H1 (cell line): ENCODE results near the gene HDAC8. TPM values are rescaled to one million over a fixed set of nuclear protein-coding genes. Genes with fewer than 3 reads are reported as not detected.

Experiments used
- CTCF ChIA-PET: fragments of 300-600 bp; sonication (Branson Sonifier 250); formaldehyde crosslinking; loops from one replicate; lab custom pipeline; 2021; ENCODE audit not compliant: partially characterized antibody; lab: Charles Lee
- POLR2A ChIA-PET: fragments of 300-600 bp; sonication (Branson Sonifier 250); formaldehyde crosslinking; loops from one replicate; lab custom pipeline; 2021; ENCODE audit warnings: inconsistent platforms; ENCODE audit not compliant: partially characterized antibody; lab: Charles Lee
- DNase-seq, 2 experiments: peaks; one replicate each; pipeline versions ENCODE4 v3.0.0 to v3.0.0-alpha.2; 2010 to 2022; ENCODE audit warnings: low spot score in 2 of 2, low read depth in 1 of 2, mixed read lengths in 1 of 2
- FAIRE-seq: peaks from 2 replicates; lab custom pipeline; 2011; peaks lifted over from hg19 to GRCh38; lab: Jason Lieb, UNC
- H2AFZ ChIP-seq: 2 replicates; pipeline ENCODE4 v1.8.1; 2012; ENCODE audit warnings: low read length, inconsistent platforms
- H2AK5ac ChIP-seq: 2 replicates; pipeline ENCODE4 v1.6.1; 2013; ENCODE audit warnings: low read depth, low read length
- H2BK120ac ChIP-seq: replicated peaks from 2 replicates; pipeline ENCODE3; 2013; ENCODE audit warnings: low read depth, low read length, inconsistent platforms
- H2BK12ac ChIP-seq: 2 replicates; pipeline ENCODE4 v1.6.1; 2013; ENCODE audit warnings: low read depth, low read length
- H2BK15ac ChIP-seq: 2 replicates; pipeline ENCODE4 v1.6.1; 2013; ENCODE audit warnings: low read length
- H2BK20ac ChIP-seq: 2 replicates; pipeline ENCODE4 v1.6.1; 2013; ENCODE audit warnings: low read length
- H2BK5ac ChIP-seq: 2 replicates; pipeline ENCODE4 v1.6.1; 2013; ENCODE audit warnings: low read depth, low read length
- H3K14ac ChIP-seq: 2 replicates; pipeline ENCODE4 v1.6.1; 2013; ENCODE audit warnings: inconsistent platforms; ENCODE audit not compliant: insufficient read length
- H3K18ac ChIP-seq: 2 replicates; pipeline ENCODE4 v1.6.1; 2013; ENCODE audit warnings: low read length; ENCODE audit errors: extremely low read depth
- H3K23ac ChIP-seq: 2 replicates; pipeline ENCODE4 v1.6.1; 2013; ENCODE audit warnings: inconsistent platforms; ENCODE audit not compliant: insufficient read length
- H3K23me2 ChIP-seq: 2 replicates; pipeline ENCODE4 v1.6.1; 2013; ENCODE audit warnings: low read depth, low read length
- H3K27ac ChIP-seq: 2 replicates; pipeline ENCODE4 v1.6.1; 2011; ENCODE audit warnings: low read depth, low read length, inconsistent platforms
- H3K27me3 ChIP-seq, 4 experiments: replicated peaks in 1 of 4; 1 replicate in 1 of 4; 2 replicates in 3 of 4; pipeline versions ENCODE4 v1.6.1 to v1.8.1; 2011 to 2013; ENCODE audit warnings: low read length in 3 of 4, mild to moderate bottlenecking in 3 of 4, inconsistent platforms in 2 of 4, mixed read lengths in 2 of 4, moderate library complexity in 1 of 4; ENCODE audit not compliant: control insufficient read depth in 3 of 4, insufficient read depth in 3 of 4; ENCODE audit errors: extremely low read depth in 1 of 4
- H3K36me3 ChIP-seq, 4 experiments: 2 replicates each; pipeline versions ENCODE4 v1.6.1 to v1.8.1; 2011 to 2013; ENCODE audit warnings: mild to moderate bottlenecking in 4 of 4, low read length in 3 of 4, moderate library complexity in 2 of 4, control low read depth in 1 of 4, inconsistent platforms in 1 of 4; ENCODE audit not compliant: insufficient read depth in 4 of 4, control insufficient read depth in 2 of 4
- H3K4ac ChIP-seq: replicated peaks from 2 replicates; pipeline ENCODE3; 2013; ENCODE audit warnings: low read length, low read depth, mixed read lengths, inconsistent platforms; ENCODE audit not compliant: insufficient read length
- H3K4me1 ChIP-seq, 4 experiments: replicated peaks in 1 of 4; 1 replicate in 1 of 4; 2 replicates in 3 of 4; pipeline versions ENCODE4 v1.6.1 to v1.8.1; 2011 to 2013; ENCODE audit warnings: low read length in 3 of 4, inconsistent platforms in 2 of 4, mixed read lengths in 1 of 4; ENCODE audit not compliant: insufficient read depth in 4 of 4, control insufficient read depth in 3 of 4
- H3K4me2 ChIP-seq, 2 experiments: 2 replicates each; pipeline versions ENCODE4 v1.6.1 to v1.8.1; 2011 to 2013; ENCODE audit warnings: low read depth in 2 of 2, low read length in 2 of 2, control low read depth in 1 of 2, inconsistent platforms in 1 of 2, mild to moderate bottlenecking in 1 of 2; ENCODE audit not compliant: insufficient read depth in 1 of 2
- H3K4me3 ChIP-seq, 4 experiments: fragments of 200-600, 300-600 bp in 1 of 4; sonication (generic), shearing (Covaris generic), sonication (Bioruptor Twin) in 1 of 4; 2 replicates each; pipeline versions ENCODE4 v1.5.1 to v1.8.1; 2011 to 2016; ENCODE audit warnings: low read length in 4 of 4, low read depth in 3 of 4, control low read depth in 2 of 4, inconsistent platforms in 2 of 4, mild to moderate bottlenecking in 2 of 4, mixed read lengths in 1 of 4, moderate library complexity in 1 of 4; ENCODE audit not compliant: insufficient read depth in 2 of 4; ENCODE audit errors: extremely low read depth in 1 of 4
- H3K56ac ChIP-seq: replicated peaks from 2 replicates; pipeline ENCODE3; 2013; ENCODE audit warnings: low read depth, mild to moderate bottlenecking, mixed read lengths, low read length, inconsistent platforms; ENCODE audit not compliant: insufficient read length
- H3K79me1 ChIP-seq: 2 replicates; pipeline ENCODE4 v1.6.1; 2013; ENCODE audit warnings: low read depth, low read length, control low read depth
- H3K79me2 ChIP-seq, 2 experiments: 2 replicates each; pipeline versions ENCODE4 v1.6.1 to v1.8.1; 2012 to 2013; ENCODE audit warnings: low read length in 2 of 2, mild to moderate bottlenecking in 2 of 2, inconsistent platforms in 1 of 2; ENCODE audit not compliant: insufficient read depth in 2 of 2, control insufficient read depth in 1 of 2
- H3K9ac ChIP-seq, 4 experiments: replicated peaks in 1 of 4; 1 replicate in 1 of 4; 2 replicates in 3 of 4; pipeline versions ENCODE4 v1.6.1 to v1.8.1; 2011 to 2013; ENCODE audit warnings: low read depth in 3 of 4, low read length in 3 of 4, control low read depth in 2 of 4, mild to moderate bottlenecking in 2 of 4, moderate library complexity in 2 of 4, inconsistent platforms in 1 of 4; ENCODE audit errors: extremely low read depth in 1 of 4
- H3K9me3 ChIP-seq, 2 experiments: 2 replicates each; pipeline versions ENCODE4 v1.6.1 to v1.8.1; 2012 to 2013; ENCODE audit warnings: mild to moderate bottlenecking in 2 of 2, moderate library complexity in 2 of 2, control low read depth in 1 of 2, inconsistent platforms in 1 of 2, low read depth in 1 of 2, low read length in 1 of 2, mixed read lengths in 1 of 2; ENCODE audit not compliant: insufficient read depth in 2 of 2
- H4K20me1 ChIP-seq, 2 experiments: replicated peaks in 1 of 2; 2 replicates each; pipeline versions ENCODE3 to v1.8.1; 2011 to 2013; ENCODE audit warnings: inconsistent platforms in 2 of 2, low read length in 2 of 2, mild to moderate bottlenecking in 1 of 2; ENCODE audit not compliant: insufficient read depth in 2 of 2, control insufficient read depth in 1 of 2
- H4K5ac ChIP-seq: 2 replicates; pipeline ENCODE4 v1.6.1; 2013; ENCODE audit warnings: low read length, low read depth, mixed read lengths, inconsistent platforms; ENCODE audit not compliant: insufficient read length
- H4K8ac ChIP-seq: 2 replicates; pipeline ENCODE4 v1.8.0; 2013; ENCODE audit warnings: mild to moderate bottlenecking, moderate library complexity, low read length, inconsistent platforms; ENCODE audit not compliant: insufficient read depth; ENCODE audit errors: extremely low read depth
- H4K91ac ChIP-seq: replicated peaks from 2 replicates; pipeline ENCODE3; 2013; ENCODE audit warnings: low read length, mixed read lengths, inconsistent platforms; ENCODE audit not compliant: insufficient read length
- BRCA1 ChIP-seq: IDR thresholded peaks from 2 replicates; pipeline ENCODE4 v1.6.1; 2012; ENCODE audit warnings: low read depth, low read length, improper control_type of control experiment
- CBX5 ChIP-seq: fragments of 300-800, 300-1000 bp; sonication (generic); IDR thresholded peaks from 2 replicates; pipeline ENCODE4 v1.7.1; 2016; ENCODE audit warnings: antibody characterized with exemption, low read length, low read depth
- CBX8 ChIP-seq: fragments of 300-800, 300-1000 bp; sonication (generic); IDR thresholded peaks from 2 replicates; pipeline ENCODE4 v1.7.1; 2016; ENCODE audit warnings: low read depth, low read length, borderline replicate concordance
- EP300 ChIP-seq, 2 experiments: IDR thresholded peaks; 1 replicate in 1 of 2; 2 replicates in 1 of 2; pipeline ENCODE4 v1.6.1; 2011 to 2012; ENCODE audit warnings: low read depth in 2 of 2, low read length in 2 of 2, mild to moderate bottlenecking in 2 of 2, borderline replicate concordance in 1 of 2, inconsistent platforms in 1 of 2, moderate library complexity in 1 of 2
- KDM5A ChIP-seq: fragments of 200-600 bp; IDR thresholded peaks from 2 replicates; pipeline ENCODE4 v1.7.1; 2012; ENCODE audit warnings: mild to moderate bottlenecking, low read length, inconsistent platforms, mixed read lengths
- POU5F1 ChIP-seq: IDR thresholded peaks from 2 replicates; pipeline ENCODE4 v1.6.1; 2011; ENCODE audit warnings: low read depth, mild to moderate bottlenecking, low read length, moderate library complexity
- RBBP5 ChIP-seq: IDR thresholded peaks from 2 replicates; pipeline ENCODE4 v1.7.1; 2012; ENCODE audit warnings: low read depth, mild to moderate bottlenecking, inconsistent platforms, low read length, moderate library complexity, borderline replicate concordance
- SIN3A ChIP-seq, 2 experiments: IDR thresholded peaks in 1 of 2; conservative IDR thresholded peaks in 1 of 2; 2 replicates each; pipeline ENCODE4 v1.6.1; 2011 to 2012; ENCODE audit warnings: low read length in 2 of 2, improper control_type of control experiment in 1 of 2, low read depth in 1 of 2, mild to moderate bottlenecking in 1 of 2
- SP1 ChIP-seq: IDR thresholded peaks from 2 replicates; pipeline ENCODE4 v1.6.1; 2011; ENCODE audit warnings: low read depth, low read length
- SP2 ChIP-seq: IDR thresholded peaks from 2 replicates; pipeline ENCODE4 v1.6.1; 2012; ENCODE audit warnings: mild to moderate bottlenecking, low read length, inconsistent platforms
- TCF12 ChIP-seq: IDR thresholded peaks from 2 replicates; pipeline ENCODE4 v1.6.1; 2011; ENCODE audit warnings: low read depth, mild to moderate bottlenecking, low read length
- WGBS, 2 experiments: shearing (Covaris generic) in 1 of 2; methylation state at CpG; one replicate each; pipeline versions ENCODE4 v1.1.6 to v1.1.7; 2013 to 2015; ENCODE audit warnings: low lambda C conversion rate in 2 of 2, mixed read lengths in 2 of 2, inconsistent platforms in 1 of 2, low coverage in 1 of 2, missing lambda C conversion rate in 1 of 2; ENCODE audit not compliant: insufficient replicate concordance in 2 of 2, insufficient coverage in 1 of 2, insufficient read length in 1 of 2; ENCODE audit errors: extremely low coverage in 1 of 2, missing lambda C conversion rate in 1 of 2; 5-methylcytosine and 5-hydroxymethylcytosine counted together
- polyA plus RNA-seq, 7 experiments: library from polyadenylated mRNA; depleted of rRNA in 3 of 7; stranded (reverse) in 5 of 7; unstranded in 2 of 7; fragments of >200 nt in 5 of 7; fragments of 200-250 nt in 2 of 7; gene quantifications; 1 replicate in 5 of 7; 2 replicates in 1 of 7; 4 replicates in 1 of 7; pipeline versions ENCODE4 v1.2.1 to v1.2.3, GENCODE V29; 2011 to 2013; ENCODE audit warnings: missing spikeins in 2 of 7, mixed read lengths in 2 of 7
- total RNA-seq: library from RNA; stranded (reverse); fragmentation: NEBNext Ultra II Directional; extraction: Animal tissue kit (Norgen Biotek cat#: 25700); gene quantifications from 2 replicates; pipeline ENCODE4 v1.2.1, GENCODE V29; 2021
- TF ChIP-seq, protein P1 (sequence below): IDR thresholded peaks from 2 replicates; pipeline ENCODE4 v1.6.1; 2011; ENCODE audit warnings: low read depth, mild to moderate bottlenecking, low read length; ENCODE audit not compliant: insufficient read depth

HDAC8 gene
- total and polyA plus RNA-seq, 2 of the 8 experiments (the other 6 are each of a cell fraction or from before 2014, with no cell fraction given): 9.7 to 20.3 TPM

DNA sequence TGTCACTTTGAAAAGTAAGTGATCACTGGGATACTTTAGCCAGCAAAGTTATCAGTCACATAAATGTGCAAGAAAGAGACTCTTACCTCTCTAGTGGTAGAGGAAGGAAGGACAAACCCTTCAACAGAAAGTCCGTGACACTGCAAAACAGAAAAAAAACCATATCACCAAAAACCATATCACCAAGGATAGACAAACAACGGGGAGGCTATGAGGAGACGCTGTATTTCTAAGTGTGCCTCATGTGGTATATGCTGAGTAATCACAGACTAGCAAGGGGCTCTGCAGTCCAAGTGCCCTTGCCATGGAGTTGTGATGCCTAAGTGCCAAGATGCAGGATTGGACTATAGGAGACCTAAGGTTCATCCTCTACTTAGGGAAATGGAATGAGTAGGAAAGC lies 11.5 kb upstream of the HDAC8 start:
- Histone ChIP-seq H2BK15ac (no peak overlapping the region), H3K14ac (no peak overlapping the region), H4K91ac (no peak overlapping the region), H2BK5ac (no peak overlapping the region), H3K18ac (no peak overlapping the region), H3K79me2 (no peaks in the 10 kb centered on the region), H3K4ac (no peak overlapping the region), H2AFZ (no peak overlapping the region), H3K9me3 (peaks cover 0 to 7% of the 10 kb centered on the region in 2 experiments; a peak in 2 of 4 replicates), H4K20me1 (no peaks in the 10 kb centered on the region), H3K27ac (no peak overlapping the region), H2BK20ac (no peak overlapping the region), H2AK5ac (no peak overlapping the region), H3K27me3 (no peaks in the 10 kb centered on the region), H3K36me3 (no peaks in the 10 kb centered on the region; a peak in 1 of 8 replicates), H3K4me3 (no peak overlapping the region), H4K8ac (no peak overlapping the region), H4K5ac (no peak overlapping the region), H3K56ac (no peak overlapping the region), H2BK120ac (no peak overlapping the region), H3K4me1 (no peaks in the 10 kb centered on the region), H3K9ac (no peak overlapping the region), H3K23ac (no peak overlapping the region), H2BK12ac (no peak overlapping the region), H3K79me1 (no peaks in the 10 kb centered on the region), H3K23me2 (no peaks in the 10 kb centered on the region), H3K4me2 (no peak overlapping the region)
- ChIA-PET CTCF (no interaction called here), POLR2A (interaction anchor here (0.6 kb wide), 1 partner anchor 72 kb away, joined by 3 read pairs; no protein-coding TSS in a partner anchor)
- FAIRE-seq (no peak), DNase-seq (no peak)
- WGBS, 2 experiments: 79% methylated on average over 2 of the region's 3 CpGs; no CpG with 5 or more reads in 1 of the 2 experiments
- TF ChIP-seq CBX8 (no peak), KDM5A (no peak), BRCA1 (no peak), RBBP5 (no peak), SP2 (no peak), TCF12 (no peak), CBX5 (no peak), SIN3A (conservative IDR thresholded peaks at IDR 0.05 in 1 of 2, IDR thresholded peaks at IDR 0.05 in 1 of 2; ENCODE audit: low read depth in 1 of 2, low read length in 2 of 2) (no peak), SP1 (no peak), POU5F1 (no peak), EP300 (IDR thresholded peaks at IDR 0.05; ENCODE audit: borderline replicate concordance in 1 of 2, low read depth in 2 of 2, low read length in 2 of 2) (no peak)
- TF ChIP-seq, protein P1, sequence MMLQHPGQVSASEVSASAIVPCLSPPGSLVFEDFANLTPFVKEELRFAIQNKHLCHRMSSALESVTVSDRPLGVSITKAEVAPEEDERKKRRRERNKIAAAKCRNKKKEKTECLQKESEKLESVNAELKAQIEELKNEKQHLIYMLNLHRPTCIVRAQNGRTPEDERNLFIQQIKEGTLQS: no peak
